ENCODE measurements around the gene XXYLT1.

DNA sequence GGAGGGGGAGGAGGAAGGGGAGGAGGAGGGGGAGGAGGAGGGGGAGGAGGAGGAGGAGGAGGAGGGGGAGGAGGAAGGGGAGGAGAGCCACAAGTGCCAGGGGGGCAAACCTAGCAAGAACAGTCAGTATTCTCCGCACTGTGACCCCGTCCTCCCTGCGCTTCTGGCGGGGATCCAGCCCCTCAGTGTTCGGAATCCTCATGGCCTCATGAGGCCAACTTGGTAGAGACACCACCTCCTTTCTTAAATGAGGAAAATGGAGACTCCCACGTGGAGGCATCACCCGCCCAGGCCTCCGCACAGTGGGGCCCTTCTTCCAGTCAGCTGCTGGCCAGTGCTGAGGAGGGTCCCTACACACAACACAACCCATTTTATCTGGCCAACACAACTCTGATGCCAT, 163.4 kb downstream of the XXYLT1 start:
- no peak for TF ChIP-seq EZH2phosphoT487 (IDR thresholded peaks at IDR 0.05)
- TF ChIP-seq, protein P1, sequence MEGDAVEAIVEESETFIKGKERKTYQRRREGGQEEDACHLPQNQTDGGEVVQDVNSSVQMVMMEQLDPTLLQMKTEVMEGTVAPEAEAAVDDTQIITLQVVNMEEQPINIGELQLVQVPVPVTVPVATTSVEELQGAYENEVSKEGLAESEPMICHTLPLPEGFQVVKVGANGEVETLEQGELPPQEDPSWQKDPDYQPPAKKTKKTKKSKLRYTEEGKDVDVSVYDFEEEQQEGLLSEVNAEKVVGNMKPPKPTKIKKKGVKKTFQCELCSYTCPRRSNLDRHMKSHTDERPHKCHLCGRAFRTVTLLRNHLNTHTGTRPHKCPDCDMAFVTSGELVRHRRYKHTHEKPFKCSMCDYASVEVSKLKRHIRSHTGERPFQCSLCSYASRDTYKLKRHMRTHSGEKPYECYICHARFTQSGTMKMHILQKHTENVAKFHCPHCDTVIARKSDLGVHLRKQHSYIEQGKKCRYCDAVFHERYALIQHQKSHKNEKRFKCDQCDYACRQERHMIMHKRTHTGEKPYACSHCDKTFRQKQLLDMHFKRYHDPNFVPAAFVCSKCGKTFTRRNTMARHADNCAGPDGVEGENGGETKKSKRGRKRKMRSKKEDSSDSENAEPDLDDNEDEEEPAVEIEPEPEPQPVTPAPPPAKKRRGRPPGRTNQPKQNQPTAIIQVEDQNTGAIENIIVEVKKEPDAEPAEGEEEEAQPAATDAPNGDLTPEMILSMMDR (IDR thresholded peaks at IDR 0.05), result no peak
